PC-9 (cell line): ENCODE data around the gene HOXB9. TPM values are rescaled to one million over a fixed set of nuclear protein-coding genes. Genes with fewer than 3 reads are reported as not detected.

ENCODE experiments used
- BruUV-seq: library from RNA; stranded (reverse); fragments of 400-500 nt; replicated peaks from 2 replicates; lab custom pipeline; 2021; lab: Mats Ljungman, UMichigan
- CTCF ChIA-PET: fragments of 300-600 bp; sonication (Branson Sonifier 250); formaldehyde crosslinking; loops from one replicate; lab custom pipeline; 2022; ENCODE audit warnings: antibody characterized with exemption; lab: Charles Lee
- POLR2A ChIA-PET: fragments of 300-600 bp; sonication (Branson Sonifier 250); formaldehyde crosslinking; loops from one replicate; lab custom pipeline; 2022; ENCODE audit warnings: antibody characterized with exemption; ENCODE audit not compliant: unreplicated experiment; lab: Charles Lee
- DNase-seq, 2 experiments: peaks; one replicate each; pipeline versions ENCODE4 v3.0.0 to v3.0.0-alpha.2; 2015 to 2022; ENCODE audit warnings: mixed read lengths in 1 of 2
- H2AFZ ChIP-seq: fragments of 200-600 bp; sonication (generic); 2 replicates; pipeline ENCODE4 v1.8.1; 2017; ENCODE audit warnings: antibody characterized with exemption
- H3F3A ChIP-seq: fragments of 200-600 bp; sonication (generic); 2 replicates; pipeline ENCODE4 v1.8.1; 2017; ENCODE audit warnings: antibody characterized with exemption, mild to moderate bottlenecking, low read depth; ENCODE audit not compliant: insufficient read depth
- H3K27ac ChIP-seq: fragments of 200-600 bp; sonication (generic); 2 replicates; pipeline ENCODE4 v1.6.1; 2016; ENCODE audit warnings: mixed run types
- H3K27me3 ChIP-seq: fragments of 200-600 bp; sonication (generic); 2 replicates; pipeline ENCODE4 v1.6.1; 2016; ENCODE audit warnings: low read depth, mixed run types; ENCODE audit not compliant: insufficient read depth
- H3K36me3 ChIP-seq: fragments of 200-600 bp; sonication (generic); 2 replicates; pipeline ENCODE4 v1.6.1; 2016; ENCODE audit warnings: low read depth, mixed run types
- H3K4me1 ChIP-seq: fragments of 200-600 bp; sonication (generic); replicated peaks from 2 replicates; pipeline ENCODE4 v1.6.1; 2016; ENCODE audit warnings: mixed run types; ENCODE audit not compliant: insufficient read depth
- H3K4me2 ChIP-seq: fragments of 200-600 bp; sonication (generic); 2 replicates; pipeline ENCODE4 v1.6.1; 2017; ENCODE audit warnings: mixed run types
- H3K4me3 ChIP-seq: fragments of 200-600 bp; sonication (generic); 2 replicates; pipeline ENCODE4 v1.6.1; 2016; ENCODE audit warnings: mixed run types
- H3K79me2 ChIP-seq: fragments of 200-600 bp; sonication (generic); 2 replicates; pipeline ENCODE4 v1.6.1; 2017; ENCODE audit warnings: low read depth, mixed run types
- H3K9me2 ChIP-seq: fragments of 200-600 bp; sonication (generic); 2 replicates; pipeline ENCODE4 v1.8.1; 2017; ENCODE audit warnings: mild to moderate bottlenecking; ENCODE audit not compliant: insufficient read depth
- H3K9me3 ChIP-seq: fragments of 200-600 bp; sonication (generic); 2 replicates; pipeline ENCODE4 v1.8.1; 2016; ENCODE audit warnings: low read depth; ENCODE audit not compliant: insufficient read depth
- H4K20me1 ChIP-seq: fragments of 200-600 bp; sonication (generic); 2 replicates; pipeline ENCODE4 v1.8.1; 2017; ENCODE audit not compliant: insufficient read depth
- CTCF ChIP-seq: fragments of 200-600 bp; sonication (generic); conservative IDR thresholded peaks from 2 replicates; pipeline ENCODE4 v1.6.1; 2017; ENCODE audit warnings: mixed run types, antibody characterized with exemption, mild to moderate bottlenecking, moderate library complexity
- EZH2 ChIP-seq: fragments of 200-600 bp; sonication (generic); IDR thresholded peaks from 2 replicates; pipeline ENCODE4 v1.8.0; 2017; ENCODE audit warnings: antibody characterized with exemption, low read depth
- intact Hi-C: fragments of 100-400 bp; cut with micrococcal nuclease; formaldehyde crosslinking; loops from one replicate; pipeline ENCODE4 v1.10.0; 2022; ENCODE audit not compliant: unreplicated experiment
- total RNA-seq: library from RNA; stranded (reverse); gene quantifications from 2 replicates; pipeline ENCODE4 v1.2.3, GENCODE V29; 2021

HOXB9 gene
- total RNA-seq, 1 experiment from 2014 or later: 0.70 TPM

GRCh38 chr17:48663134-48663924, 37.2 kb upstream of the HOXB9 start:
- no TSS peak for BruUV-seq
- POLR2A ChIA-PET: no interaction called here
- no peak overlapping the region for H3K4me2 ChIP-seq
- H3K79me2 ChIP-seq: no peaks in the 10 kb centered on the region
- no peaks in the 10 kb centered on the region for H3K9me2 ChIP-seq
- no peak overlapping the region for H3K4me3 ChIP-seq
- TF ChIP-seq CTCF (0 out of 2 replicates have a peak, but pooled peaks have one; percentile 21), EZH2 (no peak)
- H3K4me1 ChIP-seq: no peaks in the 10 kb centered on the region
- CTCF ChIA-PET: no interaction called here
- no peak overlapping the region for H3K27ac ChIP-seq
- H4K20me1 ChIP-seq: no peaks in the 10 kb centered on the region
- H2AFZ ChIP-seq: no peak overlapping the region
- no peak for DNase-seq
- no peaks in the 10 kb centered on the region for H3K36me3 ChIP-seq
- no peaks in the 10 kb centered on the region for H3F3A ChIP-seq
- H3K27me3 ChIP-seq: 0 out of 2 replicates have a peak, but pooled peaks cover 12% of the 10 kb centered on the region
- intact Hi-C loops: no loop called here
- H3K9me3 ChIP-seq: no peaks in the 10 kb centered on the region

- H3K9me3 ChIP-seq: no peaks in the 10 kb centered on the region
- H2AFZ ChIP-seq: no peak overlapping the region
- POLR2A ChIA-PET: no interaction called here
- H4K20me1 ChIP-seq: no peaks in the 10 kb centered on the region
- CTCF ChIA-PET: no interaction called here
- H3K9me2 ChIP-seq: no peaks in the 10 kb centered on the region
- TF ChIP-seq EZH2 (no peak), CTCF (no peak)
- BruUV-seq: no TSS peak
- DNase-seq: no peak
- H3K27me3 ChIP-seq: 0 out of 2 replicates have a peak, but pooled peaks cover 17% of the 10 kb centered on the region
- intact Hi-C loops: no loop called here
- H3K36me3 ChIP-seq: no peaks in the 10 kb centered on the region
- H3K79me2 ChIP-seq: no peaks in the 10 kb centered on the region
- H3K27ac ChIP-seq: no peak overlapping the region
- no peaks in the 10 kb centered on the region for H3F3A ChIP-seq
- H3K4me1 ChIP-seq: no peaks in the 10 kb centered on the region
- no peak overlapping the region for H3K4me2 ChIP-seq
- H3K4me3 ChIP-seq: no peak overlapping the region
These were observed 29.8 kb upstream of the HOXB9 start for GRCh38 chr17:48655913-48656312.

- intact Hi-C loops: no loop called here
- POLR2A ChIA-PET: interaction anchor here (0.6 kb wide), 2 partner anchors 390 to 711 kb away, joined by 4 to 6 read pairs; no protein-coding TSS in a partner anchor
- Histone ChIP-seq H3K36me3 (no peaks in the 10 kb centered on the region), H3K9me2 (no peaks in the 10 kb centered on the region), H4K20me1 (no peaks in the 10 kb centered on the region), H3K4me3 (no peak overlapping the region), H2AFZ (no peak overlapping the region), H3K79me2 (no peaks in the 10 kb centered on the region), H3K9me3 (no peaks in the 10 kb centered on the region), H3K4me1 (no peaks in the 10 kb centered on the region), H3F3A (no peaks in the 10 kb centered on the region), H3K27ac (no peak overlapping the region), H3K27me3 (peaks cover 38% of the 10 kb centered on the region), H3K4me2 (no peak overlapping the region)
- CTCF ChIA-PET: no interaction called here
- no TSS peak for BruUV-seq
- no peak for TF ChIP-seq CTCF
- no peak for TF ChIP-seq EZH2
- DNase-seq: no peak
These were observed 23.6 kb upstream of the HOXB9 start for GRCh38 chr17:48649741-48650140.
